ENCODE data around the gene ANKRD6.
"Not testable (repeated sequence)": the region's sequence is repeated elsewhere in the genome, so short reads cannot be mapped to it uniquely, and the experiment has no call there.

Gene ANKRD6

GRCh38 chr6:89618026-89618425, 185.1 kb downstream of the ANKRD6 start:
- Histone ChIP-seq H3K9me3 (ENCODE audit: control insufficient read depth, low read length) (no peaks in the 10 kb centered on the region), H3K4me3 (ENCODE audit: extremely low read depth, insufficient read depth, low read length, poor library complexity, severe bottlenecking) (no peak overlapping the region), H3K27ac (ENCODE audit: low read depth, low read length, severe bottlenecking) (no peak overlapping the region), H3K4me1 (ENCODE audit: control insufficient read depth, insufficient read depth, low read length, poor library complexity, severe bottlenecking) (no peaks in the 10 kb centered on the region), H3K36me3 (ENCODE audit: control insufficient read depth, insufficient read depth, low read length) (peaks cover 3% of the 10 kb centered on the region)
- 84 to 89% methylated on average over 6 of the region's 6 CpGs for WGBS, 2 experiments (ENCODE audit: insufficient coverage in 2 of 2)

GRCh38 chr6:89619567-89619966, 186.6 kb downstream of the ANKRD6 start:
- 90 to 100% methylated on average over 2 to 5 of the region's 6 CpGs for WGBS, 2 experiments (ENCODE audit: insufficient coverage in 2 of 2)
- Histone ChIP-seq H3K4me1 (ENCODE audit: control insufficient read depth, insufficient read depth, low read length, poor library complexity, severe bottlenecking) (no peaks in the 10 kb centered on the region), H3K27ac (ENCODE audit: low read depth, low read length, severe bottlenecking) (no peak overlapping the region), H3K4me3 (ENCODE audit: extremely low read depth, insufficient read depth, low read length, poor library complexity, severe bottlenecking) (no peak overlapping the region), H3K36me3 (ENCODE audit: control insufficient read depth, insufficient read depth, low read length) (peaks cover 9% of the 10 kb centered on the region), H3K9me3 (ENCODE audit: control insufficient read depth, low read length) (no peaks in the 10 kb centered on the region)

- no peaks in the 10 kb centered on the region for H3K4me1 ChIP-seq (ENCODE audit: control insufficient read depth, insufficient read depth, low read length, poor library complexity, severe bottlenecking)
- WGBS, 2 experiments (ENCODE audit: insufficient coverage in 2 of 2), result 94 to 100% methylated on average over 4 of the region's 8 CpGs
- peaks cover 34% of the 10 kb centered on the region for H3K36me3 ChIP-seq (ENCODE audit: control insufficient read depth, insufficient read depth, low read length)
- H3K27ac ChIP-seq (ENCODE audit: low read depth, low read length, severe bottlenecking), result no peak overlapping the region
- no peaks in the 10 kb centered on the region for H3K9me3 ChIP-seq (ENCODE audit: control insufficient read depth, low read length)
- no peak overlapping the region for H3K4me3 ChIP-seq (ENCODE audit: extremely low read depth, insufficient read depth, low read length, poor library complexity, severe bottlenecking)
Observed at GRCh38 chr6:89623749-89624148, 190.8 kb downstream of the ANKRD6 start.

GRCh38 chr6:89630488-89630887, 197.5 kb downstream of the ANKRD6 start:
- H3K36me3 ChIP-seq (ENCODE audit: control insufficient read depth, insufficient read depth, low read length), result peaks cover 43% of the 10 kb centered on the region

GRCh38 chr6:89636412-89636811, 203.5 kb downstream of the ANKRD6 start:
- H3K36me3 ChIP-seq (ENCODE audit: control insufficient read depth, insufficient read depth, low read length), result peaks cover 27% of the 10 kb centered on the region
- H3K9me3 ChIP-seq (ENCODE audit: control insufficient read depth, low read length); H3K27ac ChIP-seq (ENCODE audit: low read depth, low read length, severe bottlenecking); H3K4me3 ChIP-seq (ENCODE audit: extremely low read depth, insufficient read depth, low read length, poor library complexity, severe bottlenecking); H3K4me1 ChIP-seq (ENCODE audit: control insufficient read depth, insufficient read depth, low read length, poor library complexity, severe bottlenecking): not testable (repeated sequence)
- WGBS, 2 experiments (ENCODE audit: insufficient coverage in 2 of 2), result 83% methylated on average over 1 of the region's 3 CpGs; no CpG with 5 or more reads in 1 of the 2 experiments

More at GRCh38 chr6:89630488-89630887, 197.5 kb downstream of the ANKRD6 start:
- Histone ChIP-seq H3K9me3 (ENCODE audit: control insufficient read depth, low read length) (no peaks in the 10 kb centered on the region), H3K4me1 (ENCODE audit: control insufficient read depth, insufficient read depth, low read length, poor library complexity, severe bottlenecking) (no peaks in the 10 kb centered on the region), H3K27ac (ENCODE audit: low read depth, low read length, severe bottlenecking) (no peak overlapping the region), H3K4me3 (ENCODE audit: extremely low read depth, insufficient read depth, low read length, poor library complexity, severe bottlenecking) (no peak overlapping the region)
- 89 to 90% methylated on average over 9 of the region's 9 CpGs for WGBS, 2 experiments (ENCODE audit: insufficient coverage in 2 of 2)

- Histone ChIP-seq H3K36me3 (ENCODE audit: control insufficient read depth, insufficient read depth, low read length) (peaks cover 40% of the 10 kb centered on the region), H3K4me1 (ENCODE audit: control insufficient read depth, insufficient read depth, low read length, poor library complexity, severe bottlenecking) (peaks cover 4% of the 10 kb centered on the region), H3K9me3 (ENCODE audit: control insufficient read depth, low read length) (no peaks in the 10 kb centered on the region), H3K4me3 (ENCODE audit: extremely low read depth, insufficient read depth, low read length, poor library complexity, severe bottlenecking) (peak overlapping the region; percentile 69), H3K27ac (ENCODE audit: low read depth, low read length, severe bottlenecking) (peak overlapping the region; percentile 86)
- 24 to 29% methylated on average over 7 of the region's 7 CpGs for WGBS, 2 experiments (ENCODE audit: insufficient coverage in 2 of 2)
Observed at GRCh38 chr6:89637960-89638319, 205.0 kb downstream of the ANKRD6 start.

- H3K27ac ChIP-seq (ENCODE audit: low read depth, low read length, severe bottlenecking), result peak within 1 kb of the TSS; percentile 86
- peaks cover 4% of the 10 kb centered on the region for H3K4me1 ChIP-seq (ENCODE audit: control insufficient read depth, insufficient read depth, low read length, poor library complexity, severe bottlenecking)
- WGBS, 2 experiments (ENCODE audit: insufficient coverage in 2 of 2), result 1 to 2% methylated on average over 51 to 55 of the region's 58 CpGs
- H3K4me3 ChIP-seq (ENCODE audit: extremely low read depth, insufficient read depth, low read length, poor library complexity, severe bottlenecking), result peak within 1 kb of the TSS; percentile 69
- H3K36me3 ChIP-seq (ENCODE audit: control insufficient read depth, insufficient read depth, low read length), result peaks cover 46% of the 10 kb centered on the region
- H3K9me3 ChIP-seq (ENCODE audit: control insufficient read depth, low read length), result no peaks in the 10 kb centered on the region
Observed at GRCh38 chr6:89638320-89639195, 205.6 kb downstream of the ANKRD6 start, which contains the start of gene LYRM2. Gene LYRM2, minus strand, starts transcription at chr6:89638747. Its CDS starts 31 bp downstream, at chr6:89638716.

GRCh38 chr6:89640804-89641203, 207.9 kb downstream of the ANKRD6 start:
- peaks cover 57% of the 10 kb centered on the region for H3K36me3 ChIP-seq (ENCODE audit: control insufficient read depth, insufficient read depth, low read length)
- H3K4me1 ChIP-seq (ENCODE audit: control insufficient read depth, insufficient read depth, low read length, poor library complexity, severe bottlenecking), result peaks cover 4% of the 10 kb centered on the region
- 80 to 95% methylated on average over 3 to 4 of the region's 4 CpGs for WGBS, 2 experiments (ENCODE audit: insufficient coverage in 2 of 2)
- no peaks in the 10 kb centered on the region for H3K9me3 ChIP-seq (ENCODE audit: control insufficient read depth, low read length)
- no peak overlapping the region for H3K27ac ChIP-seq (ENCODE audit: low read depth, low read length, severe bottlenecking)
- H3K4me3 ChIP-seq (ENCODE audit: extremely low read depth, insufficient read depth, low read length, poor library complexity, severe bottlenecking), result no peak overlapping the region

- not testable (repeated sequence) for H3K27ac ChIP-seq (ENCODE audit: low read depth, low read length, severe bottlenecking); H3K9me3 ChIP-seq (ENCODE audit: control insufficient read depth, low read length); H3K4me3 ChIP-seq (ENCODE audit: extremely low read depth, insufficient read depth, low read length, poor library complexity, severe bottlenecking); H3K4me1 ChIP-seq (ENCODE audit: control insufficient read depth, insufficient read depth, low read length, poor library complexity, severe bottlenecking)
- peaks cover 57% of the 10 kb centered on the region for H3K36me3 ChIP-seq (ENCODE audit: control insufficient read depth, insufficient read depth, low read length)
- 100% methylated on average over 1 of the region's 3 CpGs; no CpG with 5 or more reads in 1 of the 2 experiments for WGBS, 2 experiments (ENCODE audit: insufficient coverage in 2 of 2)
Observed at GRCh38 chr6:89641581-89641980, 208.6 kb downstream of the ANKRD6 start.

GRCh38 chr6:89642956-89643355, 210.0 kb downstream of the ANKRD6 start:
- H3K9me3 ChIP-seq (ENCODE audit: control insufficient read depth, low read length), result no peaks in the 10 kb centered on the region
- H3K4me1 ChIP-seq (ENCODE audit: control insufficient read depth, insufficient read depth, low read length, poor library complexity, severe bottlenecking), result no peaks in the 10 kb centered on the region
- no peak overlapping the region for H3K27ac ChIP-seq (ENCODE audit: low read depth, low read length, severe bottlenecking)
- WGBS, 2 experiments (ENCODE audit: insufficient coverage in 2 of 2), result 87 to 100% methylated on average over 1 to 3 of the region's 3 CpGs
- H3K36me3 ChIP-seq (ENCODE audit: control insufficient read depth, insufficient read depth, low read length), result peaks cover 65% of the 10 kb centered on the region
- H3K4me3 ChIP-seq (ENCODE audit: extremely low read depth, insufficient read depth, low read length, poor library complexity, severe bottlenecking), result no peak overlapping the region

GRCh38 chr6:89643406-89643805, 210.5 kb downstream of the ANKRD6 start:
- Histone ChIP-seq H3K27ac (ENCODE audit: low read depth, low read length, severe bottlenecking) (no peak overlapping the region), H3K9me3 (ENCODE audit: control insufficient read depth, low read length) (no peaks in the 10 kb centered on the region), H3K4me3 (ENCODE audit: extremely low read depth, insufficient read depth, low read length, poor library complexity, severe bottlenecking) (no peak overlapping the region), H3K36me3 (ENCODE audit: control insufficient read depth, insufficient read depth, low read length) (peaks cover 69% of the 10 kb centered on the region), H3K4me1 (ENCODE audit: control insufficient read depth, insufficient read depth, low read length, poor library complexity, severe bottlenecking) (no peaks in the 10 kb centered on the region)
- WGBS, 2 experiments (ENCODE audit: insufficient coverage in 2 of 2), result 85 to 90% methylated on average over 2 of the region's 3 CpGs
